ENCODE results near the gene SYCP3. TPM values are rescaled to one million over a fixed set of nuclear protein-coding genes. Genes with fewer than 3 reads are reported as not detected.

SYCP3 gene
- total RNA-seq (2012; rRNA removed), result 0.22 TPM in 1 of 2 replicates, not detected in the other

DNA sequence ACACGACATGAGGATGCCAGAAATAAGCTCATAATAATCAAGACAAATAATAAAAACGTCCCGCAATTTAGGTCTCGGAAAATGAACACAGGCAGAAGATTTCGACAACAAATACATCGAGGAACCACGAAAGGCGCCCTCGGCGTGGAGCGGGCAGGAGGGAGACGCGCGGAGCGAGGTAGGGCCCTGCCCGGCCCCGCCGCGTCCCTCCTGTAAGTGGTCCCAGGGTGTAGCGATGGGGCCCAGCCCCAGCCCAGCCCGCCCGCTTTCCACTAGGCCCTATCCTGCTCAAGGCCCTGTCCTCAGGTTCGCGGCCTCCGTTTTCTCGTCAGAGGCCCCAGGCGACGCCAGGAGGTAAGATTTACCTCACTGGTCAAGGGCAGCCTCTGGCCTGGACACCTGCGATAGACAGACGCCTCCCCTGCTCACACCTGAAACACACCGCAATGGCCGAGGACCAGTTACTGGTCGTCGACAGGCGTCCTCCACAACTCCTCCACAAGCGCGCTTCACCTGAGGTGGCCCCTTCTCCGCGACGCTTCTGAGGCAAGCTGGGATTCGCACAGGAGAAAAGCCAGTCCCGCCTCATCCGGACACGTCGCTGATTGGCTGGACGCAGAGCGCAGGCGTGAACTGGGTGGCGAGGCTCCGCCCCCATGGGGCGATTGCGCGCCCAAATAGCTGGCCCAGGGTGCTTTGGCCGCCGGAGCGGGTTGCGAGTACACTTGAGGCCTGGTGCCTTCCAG lies at the start of gene SYCP3:
Gene SYCP3, minus strand, starts transcription at position 543 of the 746 bp plus-strand sequence. CDS start 1,527 bp downstream, outside the sequence.
- Histone ChIP-seq H3K36me3 (ENCODE audit: insufficient read depth, low read length) (peaks cover 16% of the 10 kb centered on the region), H3K9ac (ENCODE audit: low read depth, low read length) (no peak within 1 kb of the TSS), H3K4me3 (ENCODE audit: low read length) (no peak within 1 kb of the TSS), H3K9me3 (replicated peaks; ENCODE audit: low read length) (no peaks in the 10 kb centered on the region), H3K4me1 (ENCODE audit: control insufficient read depth, insufficient read depth, low read length) (no peaks in the 10 kb centered on the region), H3K27me3 (ENCODE audit: control insufficient read depth, insufficient read depth, low read length) (no peaks in the 10 kb centered on the region), H3K4me2 (ENCODE audit: low read length) (no peak within 1 kb of the TSS)

DNA sequence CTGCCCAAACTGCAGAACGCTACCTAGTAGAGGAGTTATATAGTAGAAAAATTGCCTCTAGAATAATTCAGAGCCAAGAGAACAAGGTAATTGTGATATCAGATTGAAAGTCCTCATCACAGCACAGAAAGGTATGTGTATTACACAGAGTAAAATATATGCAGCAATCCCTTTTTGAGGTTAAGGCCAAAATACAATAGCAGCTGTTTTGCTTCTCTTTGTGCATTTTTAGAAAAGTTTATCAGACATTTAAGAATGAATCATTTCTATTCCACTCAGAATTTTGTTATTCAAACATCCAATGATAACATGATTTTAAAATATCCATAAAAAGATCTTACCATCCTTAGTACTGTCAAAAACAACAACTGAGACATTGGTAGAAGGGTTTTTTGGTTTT lies 46.4 kb upstream of the SYCP3 start:
- no peaks in the 10 kb centered on the region for H3K9me3 ChIP-seq (replicated peaks; ENCODE audit: low read length)
- no peak overlapping the region for H3K9ac ChIP-seq (ENCODE audit: low read depth, low read length)
- H3K4me2 ChIP-seq (ENCODE audit: low read length), result no peak overlapping the region
- no peaks in the 10 kb centered on the region for H3K27me3 ChIP-seq (ENCODE audit: control insufficient read depth, insufficient read depth, low read length)
- H3K4me3 ChIP-seq (ENCODE audit: low read length), result no peak overlapping the region
- H3K36me3 ChIP-seq (ENCODE audit: insufficient read depth, low read length), result no peaks in the 10 kb centered on the region
- peaks cover 15% of the 10 kb centered on the region for H3K4me1 ChIP-seq (ENCODE audit: control insufficient read depth, insufficient read depth, low read length)

GRCh38 chr12:101784376-101784775 lies 45.1 kb upstream of the SYCP3 start:
- Histone ChIP-seq H3K9ac (ENCODE audit: low read depth, low read length) (no peak overlapping the region), H3K36me3 (ENCODE audit: insufficient read depth, low read length) (no peaks in the 10 kb centered on the region), H3K27me3 (ENCODE audit: control insufficient read depth, insufficient read depth, low read length) (no peaks in the 10 kb centered on the region), H3K4me1 (ENCODE audit: control insufficient read depth, insufficient read depth, low read length) (peaks cover 15% of the 10 kb centered on the region), H3K4me2 (ENCODE audit: low read length) (no peak overlapping the region), H3K9me3 (replicated peaks; ENCODE audit: low read length) (no peaks in the 10 kb centered on the region), H3K4me3 (ENCODE audit: low read length) (no peak overlapping the region)

- Histone ChIP-seq H3K27me3 (ENCODE audit: control insufficient read depth, insufficient read depth, low read length) (no peaks in the 10 kb centered on the region), H3K9ac (ENCODE audit: low read depth, low read length) (no peak overlapping the region), H3K4me2 (ENCODE audit: low read length) (no peak overlapping the region), H3K9me3 (replicated peaks; ENCODE audit: low read length) (no peaks in the 10 kb centered on the region), H3K4me1 (ENCODE audit: control insufficient read depth, insufficient read depth, low read length) (peaks cover 15% of the 10 kb centered on the region), H3K4me3 (ENCODE audit: low read length) (no peak overlapping the region), H3K36me3 (ENCODE audit: insufficient read depth, low read length) (no peaks in the 10 kb centered on the region)
Measured at GRCh38 chr12:101783838-101784237, 44.6 kb upstream of the SYCP3 start.

DNA sequence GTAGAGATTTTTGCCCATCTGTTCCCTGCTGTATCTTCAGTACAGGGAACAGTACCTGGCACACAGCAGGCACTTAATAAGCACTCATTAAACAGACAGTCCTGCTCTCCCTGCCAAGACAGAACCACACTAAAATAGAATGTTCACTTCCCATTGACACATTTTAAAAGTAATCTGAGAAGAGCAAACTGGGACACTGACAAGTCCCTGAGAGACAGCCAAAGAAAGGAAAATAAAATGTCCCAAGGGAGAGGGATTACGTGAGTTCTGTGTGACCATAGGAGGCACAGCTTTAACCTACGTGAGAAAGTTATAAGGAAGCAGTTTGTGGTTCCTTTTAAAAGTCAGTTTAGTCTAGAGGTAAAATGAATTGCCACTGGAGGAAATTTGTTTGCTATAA lies 43.9 kb upstream of the SYCP3 start:
- Histone ChIP-seq H3K4me3 (ENCODE audit: low read length) (no peak overlapping the region), H3K9ac (ENCODE audit: low read depth, low read length) (no peak overlapping the region), H3K4me1 (ENCODE audit: control insufficient read depth, insufficient read depth, low read length) (peaks cover 15% of the 10 kb centered on the region), H3K27me3 (ENCODE audit: control insufficient read depth, insufficient read depth, low read length) (no peaks in the 10 kb centered on the region), H3K9me3 (replicated peaks; ENCODE audit: low read length) (no peaks in the 10 kb centered on the region), H3K36me3 (ENCODE audit: insufficient read depth, low read length) (no peaks in the 10 kb centered on the region), H3K4me2 (ENCODE audit: low read length) (no peak overlapping the region)

DNA sequence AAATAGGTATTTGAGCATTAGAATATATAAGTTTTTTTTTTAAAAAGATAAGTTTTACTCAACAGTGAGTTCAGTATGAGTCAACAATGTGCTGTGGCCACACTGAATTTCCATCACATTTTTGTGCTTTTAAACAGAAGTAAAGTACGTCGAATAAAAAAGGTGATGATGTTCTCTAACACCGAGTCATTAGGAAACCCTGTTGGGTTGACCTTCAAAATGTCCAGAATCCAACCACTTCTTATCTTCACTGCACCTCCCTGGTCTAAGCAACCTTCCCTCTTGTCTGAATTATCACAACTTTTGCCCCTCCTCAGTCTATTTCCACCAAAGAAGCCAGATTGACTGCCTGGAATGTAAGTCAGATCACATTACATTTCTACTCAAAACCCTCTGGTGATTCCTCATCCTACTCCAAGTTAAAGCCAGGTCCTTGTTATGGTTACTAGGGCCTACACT lies 43.0 kb upstream of the SYCP3 start:
- Histone ChIP-seq H3K9ac (ENCODE audit: low read depth, low read length) (no peak overlapping the region), H3K27me3 (ENCODE audit: control insufficient read depth, insufficient read depth, low read length) (no peaks in the 10 kb centered on the region), H3K4me2 (ENCODE audit: low read length) (peak overlapping the region; percentile 2), H3K36me3 (ENCODE audit: insufficient read depth, low read length) (no peaks in the 10 kb centered on the region), H3K4me3 (ENCODE audit: low read length) (no peak overlapping the region), H3K4me1 (ENCODE audit: control insufficient read depth, insufficient read depth, low read length) (peaks cover 15% of the 10 kb centered on the region), H3K9me3 (replicated peaks; ENCODE audit: low read length) (no peaks in the 10 kb centered on the region)

DNA sequence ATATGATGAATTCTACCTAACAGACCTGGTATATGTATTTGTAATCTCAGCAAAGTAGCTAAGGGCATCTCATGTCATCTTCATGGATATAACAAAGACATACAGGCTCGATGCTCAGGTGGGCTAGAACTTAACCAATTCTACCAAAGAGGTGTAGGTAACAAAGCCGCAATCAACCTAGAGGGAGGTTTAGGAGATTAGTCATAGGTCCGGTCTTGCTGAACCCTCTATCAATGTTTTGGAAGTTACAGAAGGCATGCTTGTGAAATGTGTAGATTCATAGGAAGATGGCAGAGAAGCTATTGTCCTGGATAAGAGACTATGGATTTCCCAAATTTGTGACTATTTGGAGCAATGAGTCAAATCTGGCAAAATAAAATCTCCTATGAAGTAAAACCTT lies 42.6 kb upstream of the SYCP3 start:
- H3K36me3 ChIP-seq (ENCODE audit: insufficient read depth, low read length), result no peaks in the 10 kb centered on the region
- H3K4me2 ChIP-seq (ENCODE audit: low read length), result no peak overlapping the region
- no peaks in the 10 kb centered on the region for H3K9me3 ChIP-seq (replicated peaks; ENCODE audit: low read length)
- H3K4me1 ChIP-seq (ENCODE audit: control insufficient read depth, insufficient read depth, low read length), result peaks cover 15% of the 10 kb centered on the region
- H3K9ac ChIP-seq (ENCODE audit: low read depth, low read length), result no peak overlapping the region
- H3K4me3 ChIP-seq (ENCODE audit: low read length), result no peak overlapping the region
- no peaks in the 10 kb centered on the region for H3K27me3 ChIP-seq (ENCODE audit: control insufficient read depth, insufficient read depth, low read length)

- H3K4me3 ChIP-seq (ENCODE audit: low read length), result no peak overlapping the region
- H3K9me3 ChIP-seq (replicated peaks; ENCODE audit: low read length), result no peaks in the 10 kb centered on the region
- H3K27me3 ChIP-seq (ENCODE audit: control insufficient read depth, insufficient read depth, low read length), result no peaks in the 10 kb centered on the region
- no peak overlapping the region for H3K9ac ChIP-seq (ENCODE audit: low read depth, low read length)
- H3K4me2 ChIP-seq (ENCODE audit: low read length), result no peak overlapping the region
- H3K4me1 ChIP-seq (ENCODE audit: control insufficient read depth, insufficient read depth, low read length), result peaks cover 12% of the 10 kb centered on the region
- H3K36me3 ChIP-seq (ENCODE audit: insufficient read depth, low read length), result no peaks in the 10 kb centered on the region
Measured at GRCh38 chr12:101780599-101780998, 41.3 kb upstream of the SYCP3 start.

DNA sequence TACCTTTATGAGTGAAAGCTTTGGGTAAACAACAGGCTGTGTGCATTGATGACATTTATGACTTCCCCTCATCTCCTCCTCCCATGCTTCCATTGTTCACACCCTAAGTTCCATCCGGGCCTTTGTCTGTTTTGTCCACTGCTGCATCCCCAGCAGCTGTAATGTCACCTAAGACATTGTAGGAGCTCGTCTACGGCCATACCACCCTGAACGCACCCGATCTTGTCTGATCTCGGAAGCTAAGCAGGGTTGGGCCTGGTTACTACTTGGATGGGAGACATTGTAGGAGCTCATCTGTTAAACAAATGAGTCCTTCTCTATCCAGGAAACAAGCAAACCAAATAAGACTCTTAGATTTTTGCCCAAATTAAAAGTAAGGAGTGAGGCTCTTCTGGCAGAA lies 40.4 kb upstream of the SYCP3 start:
- H3K9me3 ChIP-seq (replicated peaks; ENCODE audit: low read length), result no peaks in the 10 kb centered on the region
- peaks cover 12% of the 10 kb centered on the region for H3K4me1 ChIP-seq (ENCODE audit: control insufficient read depth, insufficient read depth, low read length)
- H3K4me3 ChIP-seq (ENCODE audit: low read length), result no peak overlapping the region
- no peak overlapping the region for H3K9ac ChIP-seq (ENCODE audit: low read depth, low read length)
- H3K27me3 ChIP-seq (ENCODE audit: control insufficient read depth, insufficient read depth, low read length), result no peaks in the 10 kb centered on the region
- no peak overlapping the region for H3K4me2 ChIP-seq (ENCODE audit: low read length)
- H3K36me3 ChIP-seq (ENCODE audit: insufficient read depth, low read length), result no peaks in the 10 kb centered on the region

DNA sequence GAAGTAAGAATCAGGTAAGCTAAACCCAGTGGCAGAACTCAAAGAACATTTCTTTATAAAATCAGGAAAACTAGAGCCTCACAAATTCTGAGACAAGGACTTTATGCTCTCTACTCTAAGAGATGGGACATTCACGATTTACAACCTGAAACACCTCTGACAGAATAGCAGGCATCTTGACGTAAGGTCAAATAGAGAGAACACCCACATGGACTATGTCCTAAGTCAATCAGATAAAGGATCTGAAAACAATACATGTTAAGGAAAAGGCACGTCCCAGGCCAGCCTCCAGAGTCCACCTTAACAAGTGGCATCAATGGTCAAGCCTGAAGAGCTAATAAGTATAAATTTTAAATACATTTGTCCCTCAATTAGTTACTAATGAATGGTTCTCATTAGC lies 39.9 kb upstream of the SYCP3 start:
- Histone ChIP-seq H3K27me3 (ENCODE audit: control insufficient read depth, insufficient read depth, low read length) (no peaks in the 10 kb centered on the region), H3K4me3 (ENCODE audit: low read length) (no peak overlapping the region), H3K9ac (ENCODE audit: low read depth, low read length) (no peak overlapping the region), H3K4me2 (ENCODE audit: low read length) (no peak overlapping the region), H3K9me3 (replicated peaks; ENCODE audit: low read length) (no peaks in the 10 kb centered on the region), H3K4me1 (ENCODE audit: control insufficient read depth, insufficient read depth, low read length) (peaks cover 12% of the 10 kb centered on the region), H3K36me3 (ENCODE audit: insufficient read depth, low read length) (no peaks in the 10 kb centered on the region)

- Histone ChIP-seq H3K9ac (ENCODE audit: low read depth, low read length) (no peak overlapping the region), H3K36me3 (ENCODE audit: insufficient read depth, low read length) (no peaks in the 10 kb centered on the region), H3K4me3 (ENCODE audit: low read length) (no peak overlapping the region), H3K4me1 (ENCODE audit: control insufficient read depth, insufficient read depth, low read length) (peaks cover 16% of the 10 kb centered on the region), H3K9me3 (replicated peaks; ENCODE audit: low read length) (no peaks in the 10 kb centered on the region), H3K4me2 (ENCODE audit: low read length) (no peak overlapping the region), H3K27me3 (ENCODE audit: control insufficient read depth, insufficient read depth, low read length) (no peaks in the 10 kb centered on the region)
Measured at GRCh38 chr12:101777978-101778377, 38.7 kb upstream of the SYCP3 start.

- no peak overlapping the region for H3K4me2 ChIP-seq (ENCODE audit: low read length)
- no peaks in the 10 kb centered on the region for H3K9me3 ChIP-seq (replicated peaks; ENCODE audit: low read length)
- peaks cover 12% of the 10 kb centered on the region for H3K4me1 ChIP-seq (ENCODE audit: control insufficient read depth, insufficient read depth, low read length)
- H3K4me3 ChIP-seq (ENCODE audit: low read length), result no peak overlapping the region
- H3K27me3 ChIP-seq (ENCODE audit: control insufficient read depth, insufficient read depth, low read length), result no peaks in the 10 kb centered on the region
- no peaks in the 10 kb centered on the region for H3K36me3 ChIP-seq (ENCODE audit: insufficient read depth, low read length)
- H3K9ac ChIP-seq (ENCODE audit: low read depth, low read length), result no peak overlapping the region
Measured at GRCh38 chr12:101777485-101777884, 38.2 kb upstream of the SYCP3 start.
